HCT116 (cell line): ENCODE measurements around the gene RELCH. TPM values are rescaled to one million over a fixed set of nuclear protein-coding genes. Genes with fewer than 3 reads are reported as not detected.

ENCODE experiments used
- ATAC-seq: fragments of 200-7000 bp; cut with Tn5 transposase; 2 replicates; pipeline ENCODE4 v1.9.1; 2020; ENCODE audit warnings: mild to moderate bottlenecking, moderate library complexity
- BruUV-seq: library from RNA; stranded (reverse); fragments of 400-500 nt; replicated peaks from 2 replicates; lab custom pipeline; 2021; lab: Mats Ljungman, UMichigan
- CTCF ChIA-PET: fragments of 300-600 bp; sonication (Branson Sonifier 250); formaldehyde crosslinking; loops from one replicate; lab custom pipeline; 2021; ENCODE audit warnings: antibody characterized with exemption; lab: Charles Lee
- POLR2A ChIA-PET: fragments of 300-600, 350-600 bp; sonication (Branson Sonifier 250); formaldehyde crosslinking; loops from one replicate; lab custom pipeline; 2021; ENCODE audit warnings: antibody characterized with exemption; lab: Charles Lee
- RAD21 ChIA-PET, 2 experiments: fragments of 300-600 bp; sonication (Branson Sonifier 250); formaldehyde crosslinking; loops; one replicate each; lab custom pipeline; 2023; ENCODE audit warnings: low total read pairs in 2 of 2; ENCODE audit not compliant: uncharacterized antibody in 2 of 2, unreplicated experiment in 2 of 2, low non-redundant PET in 1 of 2; lab: Charles Lee
- DNase-seq: peaks from one replicate; pipeline ENCODE4 v3.0.0-alpha.2; 2010; ENCODE audit warnings: low read depth, low spot score
- H2AFZ ChIP-seq: fragments of 200-600 bp; shearing (Covaris generic), sonication (generic); 2 replicates; pipeline ENCODE4 v1.6.1; 2017; ENCODE audit warnings: low read depth, mixed run types, mixed read lengths, antibody characterized with exemption, low read length; ENCODE audit not compliant: poor library complexity, severe bottlenecking
- H3K27ac ChIP-seq: 2 replicates; pipeline ENCODE4 v1.5.1; 2012; ENCODE audit warnings: low read depth, low read length
- H3K27me3 ChIP-seq: fragments of 200-600 bp; sonication (generic); 2 replicates; pipeline ENCODE4 v1.6.1; 2016; ENCODE audit warnings: mixed run types, low read length, mixed read lengths; ENCODE audit not compliant: insufficient read depth
- H3K36me3 ChIP-seq, 2 experiments: fragments of 200-500 bp in 1 of 2; fragments of 200-600 bp in 1 of 2; sonication (Bioruptor generic) in 1 of 2; sonication (generic) in 1 of 2; 2 replicates each; pipeline versions ENCODE4 v1.5.1 to v1.6.1; 2014 to 2016; ENCODE audit warnings: low read length in 2 of 2, inconsistent platforms in 1 of 2, mixed read lengths in 1 of 2, mixed run types in 1 of 2; ENCODE audit not compliant: insufficient read depth in 2 of 2, control insufficient read depth in 1 of 2
- H3K4me1 ChIP-seq, 2 experiments: fragments of 200-600 bp in 1 of 2; sonication (generic) in 1 of 2; 2 replicates each; pipeline versions ENCODE4 v1.5.1 to v1.6.1; 2012 to 2017; ENCODE audit warnings: low read length in 2 of 2, inconsistent platforms in 1 of 2, mild to moderate bottlenecking in 1 of 2, mixed read lengths in 1 of 2, mixed run types in 1 of 2, moderate library complexity in 1 of 2; ENCODE audit not compliant: insufficient read depth in 2 of 2, control insufficient read depth in 1 of 2
- H3K4me2 ChIP-seq: fragments of 200-600 bp; sonication (generic); 2 replicates; pipeline ENCODE4 v1.6.1; 2017; ENCODE audit warnings: mixed run types, low read length, mixed read lengths
- H3K4me3 ChIP-seq, 2 experiments: fragments of 200-600 bp in 1 of 2; sonication (generic) in 1 of 2; replicated peaks in 1 of 2; 2 replicates each; pipeline ENCODE4 v1.5.1; 2011 to 2016; ENCODE audit warnings: low read length in 2 of 2, control low read depth in 1 of 2, low read depth in 1 of 2, mild to moderate bottlenecking in 1 of 2, mixed read lengths in 1 of 2, mixed run types in 1 of 2
- H3K79me2 ChIP-seq: fragments of 200-600 bp; sonication (generic); 2 replicates; pipeline ENCODE4 v1.6.1; 2017; ENCODE audit warnings: mild to moderate bottlenecking, mixed run types, low read length, moderate library complexity, mixed read lengths; ENCODE audit not compliant: insufficient read depth
- H3K9ac ChIP-seq: fragments of 200-600 bp; sonication (generic); 2 replicates; pipeline ENCODE4 v1.6.1; 2016; ENCODE audit warnings: low read length, mixed read lengths
- H3K9me2 ChIP-seq: fragments of 200-600 bp; sonication (generic), shearing (Covaris generic); 2 replicates; pipeline ENCODE4 v1.6.1; 2017; ENCODE audit warnings: mixed run types, mild to moderate bottlenecking, moderate library complexity; ENCODE audit not compliant: insufficient read depth
- H3K9me3 ChIP-seq, 2 experiments: fragments of 200-500 bp in 1 of 2; fragments of 200-600 bp in 1 of 2; sonication (Bioruptor generic) in 1 of 2; sonication (generic) in 1 of 2; 2 replicates each; pipeline ENCODE4 v1.6.1; 2014 to 2017; ENCODE audit warnings: low read length in 2 of 2, mixed read lengths in 2 of 2, inconsistent platforms in 1 of 2, low read depth in 1 of 2, mild to moderate bottlenecking in 1 of 2, mixed run types in 1 of 2, moderate library complexity in 1 of 2; ENCODE audit not compliant: control insufficient read depth in 1 of 2, insufficient read depth in 1 of 2
- H4K20me1 ChIP-seq: fragments of 200-600 bp; sonication (generic), shearing (Covaris generic); 2 replicates; pipeline ENCODE4 v1.6.1; 2017; ENCODE audit warnings: mixed run types, mild to moderate bottlenecking, moderate library complexity; ENCODE audit not compliant: insufficient read depth
- CBX3 ChIP-seq: IDR thresholded peaks from 2 replicates; pipeline ENCODE4 v1.6.1; 2012; ENCODE audit warnings: low read depth
- EGR1 ChIP-seq: IDR thresholded peaks from 2 replicates; pipeline ENCODE4 v1.6.1; 2012; ENCODE audit warnings: low read depth
- ELF1 ChIP-seq: IDR thresholded peaks from 2 replicates; pipeline ENCODE4 v1.6.1; 2012; ENCODE audit warnings: low read depth, borderline replicate concordance
- EZH2 ChIP-seq: fragments of 200-600 bp; sonication (generic); IDR thresholded peaks from 2 replicates; pipeline ENCODE4 v1.6.1; 2017; ENCODE audit warnings: antibody characterized with exemption, mixed run types
- EZH2phosphoT487 ChIP-seq: fragments of 200-600 bp; IDR thresholded peaks from 2 replicates; pipeline ENCODE4 v1.6.1; 2018; ENCODE audit warnings: antibody characterized with exemption, borderline replicate concordance
- FOSL1 ChIP-seq: IDR thresholded peaks from 2 replicates; pipeline ENCODE4 v1.6.1; 2012; ENCODE audit warnings: low read depth
- POLR2A ChIP-seq: IDR thresholded peaks from 2 replicates; pipeline ENCODE4 v1.7.0; 2011; ENCODE audit warnings: borderline replicate concordance; ENCODE audit not compliant: insufficient read depth, insufficient read length; ENCODE audit errors: extremely low read depth
- POLR2AphosphoS5 ChIP-seq: IDR thresholded peaks from 2 replicates; pipeline ENCODE4 v1.6.1; 2011; ENCODE audit warnings: mild to moderate bottlenecking, low read depth, low read length, moderate library complexity
- RAD21 ChIP-seq: IDR thresholded peaks from 2 replicates; pipeline ENCODE4 v1.6.1; 2012; ENCODE audit warnings: low read depth, mild to moderate bottlenecking
- REST ChIP-seq: IDR thresholded peaks from 2 replicates; pipeline ENCODE4 v1.6.1; 2012; ENCODE audit warnings: low read depth
- TCF7L2 ChIP-seq: IDR thresholded peaks from 2 replicates; pipeline ENCODE4 v1.7.0; 2011; ENCODE audit warnings: borderline replicate concordance, inconsistent platforms; ENCODE audit not compliant: insufficient read depth, insufficient read length; ENCODE audit errors: extremely low read depth
- YY1 ChIP-seq: IDR thresholded peaks from 2 replicates; pipeline ENCODE4 v1.6.1; 2011; ENCODE audit warnings: low read length, low read depth, moderate library complexity, mild to moderate bottlenecking; ENCODE audit not compliant: insufficient replicate concordance; ENCODE audit errors: extremely low read depth
- ZFX ChIP-seq: fragments of 450-650 bp; IDR thresholded peaks from 2 replicates; pipeline ENCODE4 v1.6.1; 2017
- ZNF274 ChIP-seq: fragments of 200-500 bp; sonication (Bioruptor generic); IDR thresholded peaks from 2 replicates; pipeline ENCODE4 v1.6.1; 2014; ENCODE audit warnings: mild to moderate bottlenecking, low read depth, low read length, inconsistent platforms
- intact Hi-C: fragments of 100-400 bp; cut with micrococcal nuclease; formaldehyde crosslinking; loops from 2 replicates; pipeline ENCODE4 v1.10.0; 2022
- total RNA-seq: library from RNA; stranded (reverse); gene quantifications from one replicate; pipeline ENCODE4 v1.2.1, GENCODE V29; 2021; ENCODE audit not compliant: unreplicated experiment
- TF ChIP-seq, protein P1 (sequence below): IDR thresholded peaks from 2 replicates; pipeline ENCODE4 v1.6.1; 2011; ENCODE audit warnings: mild to moderate bottlenecking, low read length, moderate library complexity; ENCODE audit not compliant: insufficient replicate concordance; ENCODE audit errors: extremely low read depth
- TF ChIP-seq, protein P2 (sequence below), 3 experiments: fragments of 200-600 bp in 1 of 3; sonication (generic) in 1 of 3; IDR thresholded peaks in 2 of 3; conservative IDR thresholded peaks in 1 of 3; 2 replicates each; pipeline ENCODE4 v1.5.1; 2012 to 2017; ENCODE audit warnings: low read depth in 2 of 3, low read length in 2 of 3, antibody characterized with exemption in 1 of 3, borderline replicate concordance in 1 of 3, control low read depth in 1 of 3, mild to moderate bottlenecking in 1 of 3, mixed read lengths in 1 of 3, mixed run types in 1 of 3, moderate library complexity in 1 of 3; ENCODE audit not compliant: insufficient read depth in 1 of 3
- TF ChIP-seq, protein P3 (sequence below): IDR thresholded peaks from 2 replicates; pipeline ENCODE4 v1.6.1; 2012

Gene RELCH
- total RNA-seq, 1 experiment from 2014 or later: 17.4 TPM

DNA sequence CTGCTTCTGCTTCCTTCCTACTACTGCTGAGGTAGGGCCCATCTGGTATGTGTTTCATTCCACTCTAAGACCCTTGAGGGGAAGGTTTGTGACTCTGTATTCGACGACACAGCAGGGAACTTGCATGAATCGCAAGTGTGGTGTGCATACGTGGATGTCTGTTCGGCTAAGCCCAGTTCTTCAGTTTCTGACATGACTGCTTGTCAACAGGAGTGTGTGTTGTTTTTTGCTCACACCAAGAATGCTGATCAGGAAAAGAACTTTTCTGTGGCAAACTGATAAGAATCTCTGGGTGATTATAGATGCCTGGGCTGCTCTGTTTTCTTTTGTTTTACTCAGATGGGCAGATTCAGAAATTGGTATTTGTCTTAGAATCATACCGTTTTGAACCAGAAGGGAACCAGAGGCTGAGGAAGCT lies 160.0 kb downstream of the RELCH start:
- Histone ChIP-seq H3K9ac (no peak overlapping the region), H3K36me3 (no peaks in the 10 kb centered on the region), H3K9me2 (no peaks in the 10 kb centered on the region), H2AFZ (no peak overlapping the region), H3K4me2 (peak overlapping the region; percentile 31), H3K9me3 (no peaks in the 10 kb centered on the region), H3K27ac (no peak overlapping the region), H3K4me1 (peaks cover 0 to 8% of the 10 kb centered on the region in 2 experiments; a peak in 2 of 4 replicates), H3K79me2 (no peaks in the 10 kb centered on the region), H4K20me1 (no peaks in the 10 kb centered on the region), H3K4me3 (no peak overlapping the region), H3K27me3 (no peaks in the 10 kb centered on the region)
- BruUV-seq: no TSS peak
- TF ChIP-seq, protein P1, sequence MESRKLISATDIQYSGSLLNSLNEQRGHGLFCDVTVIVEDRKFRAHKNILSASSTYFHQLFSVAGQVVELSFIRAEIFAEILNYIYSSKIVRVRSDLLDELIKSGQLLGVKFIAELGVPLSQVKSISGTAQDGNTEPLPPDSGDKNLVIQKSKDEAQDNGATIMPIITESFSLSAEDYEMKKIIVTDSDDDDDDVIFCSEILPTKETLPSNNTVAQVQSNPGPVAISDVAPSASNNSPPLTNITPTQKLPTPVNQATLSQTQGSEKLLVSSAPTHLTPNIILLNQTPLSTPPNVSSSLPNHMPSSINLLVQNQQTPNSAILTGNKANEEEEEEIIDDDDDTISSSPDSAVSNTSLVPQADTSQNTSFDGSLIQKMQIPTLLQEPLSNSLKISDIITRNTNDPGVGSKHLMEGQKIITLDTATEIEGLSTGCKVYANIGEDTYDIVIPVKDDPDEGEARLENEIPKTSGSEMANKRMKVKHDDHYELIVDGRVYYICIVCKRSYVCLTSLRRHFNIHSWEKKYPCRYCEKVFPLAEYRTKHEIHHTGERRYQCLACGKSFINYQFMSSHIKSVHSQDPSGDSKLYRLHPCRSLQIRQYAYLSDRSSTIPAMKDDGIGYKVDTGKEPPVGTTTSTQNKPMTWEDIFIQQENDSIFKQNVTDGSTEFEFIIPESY: no peak
- TF ChIP-seq POLR2A (no peak), RAD21 (no peak), FOSL1 (no peak), ELF1 (no peak), CBX3 (no peak), ZNF274 (no peak), EZH2 (no peak), ZFX (no peak), REST (no peak), POLR2AphosphoS5 (no peak), EGR1 (no peak), YY1 (no peak), EZH2phosphoT487 (no peak), TCF7L2 (no peak)
- TF ChIP-seq, protein P2, sequence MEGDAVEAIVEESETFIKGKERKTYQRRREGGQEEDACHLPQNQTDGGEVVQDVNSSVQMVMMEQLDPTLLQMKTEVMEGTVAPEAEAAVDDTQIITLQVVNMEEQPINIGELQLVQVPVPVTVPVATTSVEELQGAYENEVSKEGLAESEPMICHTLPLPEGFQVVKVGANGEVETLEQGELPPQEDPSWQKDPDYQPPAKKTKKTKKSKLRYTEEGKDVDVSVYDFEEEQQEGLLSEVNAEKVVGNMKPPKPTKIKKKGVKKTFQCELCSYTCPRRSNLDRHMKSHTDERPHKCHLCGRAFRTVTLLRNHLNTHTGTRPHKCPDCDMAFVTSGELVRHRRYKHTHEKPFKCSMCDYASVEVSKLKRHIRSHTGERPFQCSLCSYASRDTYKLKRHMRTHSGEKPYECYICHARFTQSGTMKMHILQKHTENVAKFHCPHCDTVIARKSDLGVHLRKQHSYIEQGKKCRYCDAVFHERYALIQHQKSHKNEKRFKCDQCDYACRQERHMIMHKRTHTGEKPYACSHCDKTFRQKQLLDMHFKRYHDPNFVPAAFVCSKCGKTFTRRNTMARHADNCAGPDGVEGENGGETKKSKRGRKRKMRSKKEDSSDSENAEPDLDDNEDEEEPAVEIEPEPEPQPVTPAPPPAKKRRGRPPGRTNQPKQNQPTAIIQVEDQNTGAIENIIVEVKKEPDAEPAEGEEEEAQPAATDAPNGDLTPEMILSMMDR (IDR thresholded peaks at IDR 0.05 in 2 of 3, conservative IDR thresholded peaks at IDR 0.05 in 1 of 3; ENCODE audit: borderline replicate concordance in 1 of 3, insufficient read depth in 1 of 3, low read depth in 2 of 3, low read length in 2 of 3): no peak
- TF ChIP-seq, protein P3, sequence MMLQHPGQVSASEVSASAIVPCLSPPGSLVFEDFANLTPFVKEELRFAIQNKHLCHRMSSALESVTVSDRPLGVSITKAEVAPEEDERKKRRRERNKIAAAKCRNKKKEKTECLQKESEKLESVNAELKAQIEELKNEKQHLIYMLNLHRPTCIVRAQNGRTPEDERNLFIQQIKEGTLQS: no peak
- ATAC-seq (0 out of 2 replicates have a peak, but pooled peaks have one; percentile 32), DNase-seq (no peak)
- ChIA-PET CTCF (no interaction called here), POLR2A (no interaction called here), RAD21 (no interaction called here)
- intact Hi-C loops: no loop called here
